Liver (tissue), 3 donors: ENCODE measurements around the gene MRPL27.
"Not testable (repeated sequence)": the region's sequence is repeated elsewhere in the genome, so short reads cannot be mapped to it uniquely, and the experiment has no call there.

Source experiments
- EGR1 ChIP-seq, 2 donors: IDR thresholded peaks; 2 replicates each; pipeline ENCODE4 v1.6.1; 2016 to 2018; ENCODE audit warnings: antibody characterized with exemption in 2 of 2, low read depth in 2 of 2
- GABPA ChIP-seq, 2 donors: IDR thresholded peaks in 1 of 2; conservative IDR thresholded peaks in 1 of 2; 2 replicates each; pipeline ENCODE4 v1.6.1; 2016; ENCODE audit warnings: antibody characterized with exemption in 2 of 2, mild to moderate bottlenecking in 1 of 2, moderate library complexity in 1 of 2
- JUND ChIP-seq, 2 donors: IDR thresholded peaks; 2 replicates each; pipeline ENCODE4 v1.6.1; 2016; ENCODE audit warnings: antibody characterized with exemption in 2 of 2
- RAD21 ChIP-seq, 2 donors: IDR thresholded peaks; 2 replicates each; pipeline ENCODE4 v1.6.1; 2016; ENCODE audit warnings: antibody characterized with exemption in 2 of 2, mild to moderate bottlenecking in 2 of 2
- TAF1 ChIP-seq: conservative IDR thresholded peaks from 2 replicates; pipeline ENCODE4 v1.6.1; 2016; ENCODE audit warnings: antibody characterized with exemption, mild to moderate bottlenecking
- YY1 ChIP-seq: IDR thresholded peaks from 2 replicates; pipeline ENCODE4 v1.6.1; 2016; ENCODE audit warnings: antibody characterized with exemption, mild to moderate bottlenecking
- TF ChIP-seq, protein P1 (sequence below): fragments of 150-350 bp; IDR thresholded peaks from 2 replicates; pipeline ENCODE4 v1.5.1; 2017; ENCODE audit warnings: improper control_type of control experiment, low read depth, low read length; ENCODE audit not compliant: missing input control
- TF ChIP-seq, protein P2 (sequence below): IDR thresholded peaks from 2 replicates; pipeline ENCODE4 v1.6.1; 2016; ENCODE audit warnings: antibody characterized with exemption
- TF ChIP-seq, protein P3 (sequence below): IDR thresholded peaks from 2 replicates; pipeline ENCODE4 v1.6.1; 2016; ENCODE audit warnings: antibody characterized with exemption, mild to moderate bottlenecking
- donor health status: healthy.
- donor health status: healthy.

DNA sequence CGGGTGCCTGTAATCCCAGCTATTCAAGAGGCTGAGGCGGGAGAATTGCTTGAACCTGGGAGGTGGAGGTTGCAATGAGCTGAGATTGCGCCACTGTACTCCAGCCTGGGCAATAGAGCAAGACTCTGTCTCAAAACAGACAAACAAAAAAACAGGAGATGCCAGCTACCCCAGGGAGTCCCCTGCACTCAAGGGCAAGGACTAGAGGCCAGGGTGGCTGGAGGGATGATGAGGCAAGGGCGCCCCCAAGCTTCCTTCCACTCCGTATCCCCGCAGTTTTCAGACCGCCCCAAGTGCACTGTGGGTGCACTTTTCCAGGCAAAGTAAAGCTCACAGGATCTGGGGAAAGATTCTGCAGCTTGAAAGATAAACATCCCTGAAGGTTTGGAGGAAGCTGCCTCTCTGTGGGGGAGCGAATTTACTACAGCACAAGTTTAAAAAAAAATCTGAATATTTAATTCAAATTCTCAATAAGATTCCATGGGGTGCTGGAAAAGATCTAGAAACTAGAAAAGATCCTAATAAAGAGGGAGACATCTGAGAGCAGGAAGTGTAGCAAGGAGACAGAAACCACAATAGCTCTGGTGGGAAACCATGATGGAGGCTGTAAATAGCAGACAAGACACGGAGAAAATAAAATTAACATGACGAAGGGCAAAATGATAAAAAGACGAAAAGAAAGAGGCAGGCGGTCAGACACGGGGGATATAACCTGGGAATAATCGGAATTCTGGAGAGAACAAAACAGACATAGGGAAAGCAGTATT, 39.5 kb downstream of the MRPL27 start:
- not testable (repeated sequence) for TF ChIP-seq YY1; JUND (IDR thresholded peaks at IDR 0.05); GABPA (IDR thresholded peaks at IDR 0.05 in 1 of 2, conservative IDR thresholded peaks at IDR 0.05 in 1 of 2); TAF1; RAD21 (IDR thresholded peaks at IDR 0.05); EGR1 (IDR thresholded peaks at IDR 0.05; ENCODE audit: low read depth in 2 of 2)
- TF ChIP-seq, protein P1, sequence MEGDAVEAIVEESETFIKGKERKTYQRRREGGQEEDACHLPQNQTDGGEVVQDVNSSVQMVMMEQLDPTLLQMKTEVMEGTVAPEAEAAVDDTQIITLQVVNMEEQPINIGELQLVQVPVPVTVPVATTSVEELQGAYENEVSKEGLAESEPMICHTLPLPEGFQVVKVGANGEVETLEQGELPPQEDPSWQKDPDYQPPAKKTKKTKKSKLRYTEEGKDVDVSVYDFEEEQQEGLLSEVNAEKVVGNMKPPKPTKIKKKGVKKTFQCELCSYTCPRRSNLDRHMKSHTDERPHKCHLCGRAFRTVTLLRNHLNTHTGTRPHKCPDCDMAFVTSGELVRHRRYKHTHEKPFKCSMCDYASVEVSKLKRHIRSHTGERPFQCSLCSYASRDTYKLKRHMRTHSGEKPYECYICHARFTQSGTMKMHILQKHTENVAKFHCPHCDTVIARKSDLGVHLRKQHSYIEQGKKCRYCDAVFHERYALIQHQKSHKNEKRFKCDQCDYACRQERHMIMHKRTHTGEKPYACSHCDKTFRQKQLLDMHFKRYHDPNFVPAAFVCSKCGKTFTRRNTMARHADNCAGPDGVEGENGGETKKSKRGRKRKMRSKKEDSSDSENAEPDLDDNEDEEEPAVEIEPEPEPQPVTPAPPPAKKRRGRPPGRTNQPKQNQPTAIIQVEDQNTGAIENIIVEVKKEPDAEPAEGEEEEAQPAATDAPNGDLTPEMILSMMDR: not testable (repeated sequence)
- TF ChIP-seq, protein P2, sequence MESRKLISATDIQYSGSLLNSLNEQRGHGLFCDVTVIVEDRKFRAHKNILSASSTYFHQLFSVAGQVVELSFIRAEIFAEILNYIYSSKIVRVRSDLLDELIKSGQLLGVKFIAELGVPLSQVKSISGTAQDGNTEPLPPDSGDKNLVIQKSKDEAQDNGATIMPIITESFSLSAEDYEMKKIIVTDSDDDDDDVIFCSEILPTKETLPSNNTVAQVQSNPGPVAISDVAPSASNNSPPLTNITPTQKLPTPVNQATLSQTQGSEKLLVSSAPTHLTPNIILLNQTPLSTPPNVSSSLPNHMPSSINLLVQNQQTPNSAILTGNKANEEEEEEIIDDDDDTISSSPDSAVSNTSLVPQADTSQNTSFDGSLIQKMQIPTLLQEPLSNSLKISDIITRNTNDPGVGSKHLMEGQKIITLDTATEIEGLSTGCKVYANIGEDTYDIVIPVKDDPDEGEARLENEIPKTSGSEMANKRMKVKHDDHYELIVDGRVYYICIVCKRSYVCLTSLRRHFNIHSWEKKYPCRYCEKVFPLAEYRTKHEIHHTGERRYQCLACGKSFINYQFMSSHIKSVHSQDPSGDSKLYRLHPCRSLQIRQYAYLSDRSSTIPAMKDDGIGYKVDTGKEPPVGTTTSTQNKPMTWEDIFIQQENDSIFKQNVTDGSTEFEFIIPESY: not testable (repeated sequence)
- TF ChIP-seq, protein P3, sequence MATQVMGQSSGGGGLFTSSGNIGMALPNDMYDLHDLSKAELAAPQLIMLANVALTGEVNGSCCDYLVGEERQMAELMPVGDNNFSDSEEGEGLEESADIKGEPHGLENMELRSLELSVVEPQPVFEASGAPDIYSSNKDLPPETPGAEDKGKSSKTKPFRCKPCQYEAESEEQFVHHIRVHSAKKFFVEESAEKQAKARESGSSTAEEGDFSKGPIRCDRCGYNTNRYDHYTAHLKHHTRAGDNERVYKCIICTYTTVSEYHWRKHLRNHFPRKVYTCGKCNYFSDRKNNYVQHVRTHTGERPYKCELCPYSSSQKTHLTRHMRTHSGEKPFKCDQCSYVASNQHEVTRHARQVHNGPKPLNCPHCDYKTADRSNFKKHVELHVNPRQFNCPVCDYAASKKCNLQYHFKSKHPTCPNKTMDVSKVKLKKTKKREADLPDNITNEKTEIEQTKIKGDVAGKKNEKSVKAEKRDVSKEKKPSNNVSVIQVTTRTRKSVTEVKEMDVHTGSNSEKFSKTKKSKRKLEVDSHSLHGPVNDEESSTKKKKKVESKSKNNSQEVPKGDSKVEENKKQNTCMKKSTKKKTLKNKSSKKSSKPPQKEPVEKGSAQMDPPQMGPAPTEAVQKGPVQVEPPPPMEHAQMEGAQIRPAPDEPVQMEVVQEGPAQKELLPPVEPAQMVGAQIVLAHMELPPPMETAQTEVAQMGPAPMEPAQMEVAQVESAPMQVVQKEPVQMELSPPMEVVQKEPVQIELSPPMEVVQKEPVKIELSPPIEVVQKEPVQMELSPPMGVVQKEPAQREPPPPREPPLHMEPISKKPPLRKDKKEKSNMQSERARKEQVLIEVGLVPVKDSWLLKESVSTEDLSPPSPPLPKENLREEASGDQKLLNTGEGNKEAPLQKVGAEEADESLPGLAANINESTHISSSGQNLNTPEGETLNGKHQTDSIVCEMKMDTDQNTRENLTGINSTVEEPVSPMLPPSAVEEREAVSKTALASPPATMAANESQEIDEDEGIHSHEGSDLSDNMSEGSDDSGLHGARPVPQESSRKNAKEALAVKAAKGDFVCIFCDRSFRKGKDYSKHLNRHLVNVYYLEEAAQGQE: not testable (repeated sequence)
